HepG2 (cell line): ENCODE data around the gene MEX3C. TPM values are rescaled to one million over a fixed set of nuclear protein-coding genes. Genes with fewer than 3 reads are reported as not detected.

ENCODE experiments used
- ATAC-seq: fragments of 200-7000 bp; cut with Tn5 transposase; 3 replicates; pipeline ENCODE4 v1.9.1; 2020; ENCODE audit warnings: mild to moderate bottlenecking, moderate library complexity
- BruUV-seq: library from RNA; stranded (reverse); fragments of 400-500 nt; replicated peaks from 2 replicates; lab custom pipeline; 2021; lab: Mats Ljungman, UMichigan
- CTCF ChIA-PET: fragments of 300-600 bp; formaldehyde crosslinking; extraction: SDS; loops from one replicate; lab custom pipeline; 2021; ENCODE audit warnings: low total read pairs, inconsistent platforms, low intra/inter-chr PET ratio; lab: Yijun Ruan, JAX
- POLR2A ChIA-PET: fragments of 350-600 bp; sonication (Branson Sonifier 250); formaldehyde crosslinking; loops from one replicate; lab custom pipeline; 2020; ENCODE audit warnings: antibody characterized with exemption, inconsistent platforms; lab: Yijun Ruan, JAX
- DNase-seq: peaks from one replicate; pipeline ENCODE4 v3.0.0-alpha.2; 2015; ENCODE audit warnings: low spot score
- FAIRE-seq: peaks from 3 replicates; lab custom pipeline; 2011; peaks lifted over from hg19 to GRCh38; lab: Jason Lieb, UNC
- H2AFZ ChIP-seq: one replicate; pipeline ENCODE4 v1.6.1; 2011; ENCODE audit warnings: low read length, inconsistent platforms
- H3K27ac ChIP-seq: fragments of 300-600 bp; 3 replicates; pipeline ENCODE4 v1.8.0; 2011; ENCODE audit warnings: mixed run types, mild to moderate bottlenecking, mixed read lengths, low read length, inconsistent platforms; ENCODE audit not compliant: insufficient read depth; ENCODE audit errors: extremely low read length
- H3K27me3 ChIP-seq, 2 experiments: fragments of 200-600 bp in 1 of 2; 2 replicates in 1 of 2; 3 replicates in 1 of 2; pipeline versions ENCODE4 v1.6.0 to v1.8.0; 2011; ENCODE audit warnings: low read length in 2 of 2, mild to moderate bottlenecking in 2 of 2, moderate library complexity in 2 of 2, inconsistent platforms in 1 of 2; ENCODE audit not compliant: insufficient read depth in 2 of 2, control insufficient read depth in 1 of 2
- H3K36me3 ChIP-seq, 2 experiments: fragments of 200-600 bp in 1 of 2; replicated peaks in 1 of 2; 2 replicates in 1 of 2; 3 replicates in 1 of 2; pipeline versions ENCODE4 v1.5.1 to v1.8.0; 2011; ENCODE audit warnings: low read length in 2 of 2, inconsistent platforms in 1 of 2; ENCODE audit not compliant: insufficient read depth in 2 of 2, control insufficient read depth in 1 of 2
- H3K4me1 ChIP-seq: 2 replicates; pipeline ENCODE4 v1.5.1; 2012; ENCODE audit warnings: low read length, inconsistent platforms; ENCODE audit not compliant: insufficient read depth
- H3K4me2 ChIP-seq: 2 replicates; pipeline ENCODE4 v1.6.0; 2011; ENCODE audit warnings: low read depth, low read length, inconsistent platforms
- H3K4me3 ChIP-seq, 3 experiments: fragments of 200-600 bp in 1 of 3; sonication (generic), shearing (Covaris generic) in 1 of 3; replicated peaks in 1 of 3; 2 replicates each; pipeline ENCODE4 v1.5.1; 2011 to 2016; ENCODE audit warnings: low read length in 3 of 3, inconsistent platforms in 2 of 3, low read depth in 2 of 3, mild to moderate bottlenecking in 2 of 3, control low read depth in 1 of 3, mixed read lengths in 1 of 3; ENCODE audit not compliant: insufficient read depth in 1 of 3
- H3K79me2 ChIP-seq: one replicate; pipeline ENCODE4 v1.6.1; 2011; ENCODE audit warnings: low read length, inconsistent platforms; ENCODE audit not compliant: insufficient read depth
- H3K9ac ChIP-seq: 2 replicates; pipeline ENCODE4 v1.6.0; 2011; ENCODE audit warnings: mild to moderate bottlenecking, low read depth, low read length, inconsistent platforms; ENCODE audit not compliant: insufficient read depth
- H3K9me3 ChIP-seq: 2 replicates; pipeline ENCODE4 v1.5.1; 2012; ENCODE audit warnings: mild to moderate bottlenecking, low read length
- H4K20me1 ChIP-seq: 2 replicates; pipeline ENCODE4 v1.6.0; 2011; ENCODE audit warnings: inconsistent platforms, mild to moderate bottlenecking, low read length, moderate library complexity; ENCODE audit not compliant: insufficient read depth
- GABPB1 ChIP-seq: IDR thresholded peaks from 2 replicates; pipeline ENCODE4 v1.6.1; 2016; ENCODE audit warnings: mild to moderate bottlenecking, missing genetic modification reagents, moderate library complexity, missing compliant biosample characterization
- GATAD1 ChIP-seq: IDR thresholded peaks from 2 replicates; pipeline ENCODE4 v1.6.1; 2016; ENCODE audit warnings: missing genetic modification reagents, missing compliant biosample characterization
- ISL2 ChIP-seq: sonication (generic); formaldehyde crosslinking; IDR thresholded peaks from 2 replicates; pipeline ENCODE4 v1.5.0; 2020; ENCODE audit warnings: missing genetic modification reagents
- JARID2 ChIP-seq: sonication (generic); formaldehyde crosslinking; IDR thresholded peaks from 2 replicates; pipeline ENCODE4 v1.8.1; 2023; ENCODE audit warnings: missing genetic modification reagents, inconsistent platforms; ENCODE audit not compliant: insufficient replicate concordance
- KLF11 ChIP-seq: IDR thresholded peaks from 2 replicates; pipeline ENCODE4 v1.6.1; 2016; ENCODE audit warnings: missing compliant biosample characterization
- MEIS1 ChIP-seq: sonication (generic); formaldehyde crosslinking; IDR thresholded peaks from 2 replicates; pipeline ENCODE4 v1.9.0; 2021; ENCODE audit warnings: mild to moderate bottlenecking, missing genetic modification reagents, moderate library complexity, borderline replicate concordance
- MIER3 ChIP-seq: IDR thresholded peaks from 2 replicates; pipeline ENCODE4 v1.6.1; 2016; ENCODE audit warnings: missing compliant biosample characterization, borderline replicate concordance
- NFRKB ChIP-seq: fragments of 450-650 bp; IDR thresholded peaks from 2 replicates; pipeline ENCODE4 v1.6.1; 2017
- NR1H2 ChIP-seq: sonication (generic); formaldehyde crosslinking; IDR thresholded peaks from 2 replicates; pipeline ENCODE4 v1.8.1; 2022; ENCODE audit warnings: low read depth, missing genetic modification reagents, borderline replicate concordance
- POLR2G ChIP-seq: fragments of 200-400 bp; formaldehyde crosslinking; IDR thresholded peaks from 2 replicates; pipeline ENCODE4 v1.6.1; 2018; ENCODE audit warnings: mild to moderate bottlenecking, low read depth, low read length, moderate library complexity
- RFX1 ChIP-seq: fragments of 450-650 bp; IDR thresholded peaks from 2 replicates; pipeline ENCODE4 v1.6.1; 2017
- TARDBP ChIP-seq: sonication (generic); formaldehyde crosslinking; IDR thresholded peaks from 2 replicates; pipeline ENCODE4 v1.8.0; 2022; ENCODE audit warnings: mild to moderate bottlenecking, missing genetic modification reagents
- TEAD3 ChIP-seq: optimal IDR thresholded peaks from 2 replicates; pipeline ENCODE3; 2016; ENCODE audit warnings: borderline replicate concordance
- TSC22D2 ChIP-seq: sonication (generic); formaldehyde crosslinking; IDR thresholded peaks from 2 replicates; pipeline ENCODE4 v1.5.1; 2020; ENCODE audit warnings: missing genetic modification reagents, mild to moderate bottlenecking, borderline replicate concordance
- U2AF1 ChIP-seq: fragments of 200-400 bp; formaldehyde crosslinking; optimal IDR thresholded peaks from 2 replicates; pipeline ENCODE3; 2017; ENCODE audit warnings: mild to moderate bottlenecking, low read depth, low read length
- ZNF337 ChIP-seq: sonication (generic); formaldehyde crosslinking; IDR thresholded peaks from 2 replicates; pipeline ENCODE4 v1.5.1; 2020; ENCODE audit warnings: missing genetic modification reagents, low read depth, mild to moderate bottlenecking, borderline replicate concordance
- ZNF431 ChIP-seq: sonication (generic); formaldehyde crosslinking; IDR thresholded peaks from 2 replicates; pipeline ENCODE4 v1.9.0; 2022; ENCODE audit warnings: missing genetic modification reagents, low read depth, mild to moderate bottlenecking, borderline replicate concordance
- ZNF605 ChIP-seq: sonication (generic); formaldehyde crosslinking; IDR thresholded peaks from 2 replicates; pipeline ENCODE4 v1.8.0; 2022; ENCODE audit warnings: mild to moderate bottlenecking, missing genetic modification reagents
- ZNF607 ChIP-seq: sonication (generic); formaldehyde crosslinking; IDR thresholded peaks from 2 replicates; pipeline ENCODE4 v1.5.1; 2020; ENCODE audit warnings: missing genetic modification reagents, mild to moderate bottlenecking, borderline replicate concordance
- WGBS: methylation state at CpG from one replicate; pipeline ENCODE4 v1.1.6; 2017; ENCODE audit warnings: low lambda C conversion rate; 5-methylcytosine and 5-hydroxymethylcytosine counted together
- in situ Hi-C: cut with HindIII; loops from 2 replicates; pipeline ENCODE4 v1.10.0; 2017; ENCODE audit warnings: low pct_unique_long_range_greater_than_20kb; ENCODE audit not compliant: extremely low pct_ligation_motif_present
- intact Hi-C: fragments of 100-400 bp; cut with micrococcal nuclease; formaldehyde crosslinking; loops from one replicate; pipeline ENCODE4 v1.10.0; 2022; ENCODE audit not compliant: unreplicated experiment
- polyA plus RNA-seq, 8 experiments: library from polyadenylated mRNA; depleted of rRNA in 3 of 8; stranded (reverse) in 7 of 8; unstranded in 1 of 8; fragments of >200 nt; fragmentation: Illumina TruSeq in 4 of 8; extraction: Trizol in 4 of 8; gene quantifications; 2 replicates each; pipeline versions ENCODE4 v1.2.1 to v1.2.3, GENCODE V29; 2011 to 2016; ENCODE audit warnings: low read depth in 4 of 8, missing spikeins in 1 of 8, mixed read lengths in 1 of 8; ENCODE audit not compliant: insufficient read depth in 1 of 8
- total RNA-seq, 5 experiments: library from RNA; depleted of rRNA; stranded (reverse); fragments of >200 nt; fragmentation: Illumina TruSeq; extraction: Trizol; gene quantifications; 2 replicates each; pipeline ENCODE4 v1.2.3, GENCODE V29; 2016; ENCODE audit warnings: low read depth in 1 of 5
- TF ChIP-seq, protein P1 (sequence below): sonication (generic); formaldehyde crosslinking; IDR thresholded peaks from 2 replicates; pipeline ENCODE4 v1.5.0; 2020; ENCODE audit warnings: mild to moderate bottlenecking, missing genetic modification reagents
- TF ChIP-seq, protein P2 (sequence below): sonication (generic); formaldehyde crosslinking; IDR thresholded peaks from 2 replicates; pipeline ENCODE4 v1.5.0; 2020; ENCODE audit warnings: mild to moderate bottlenecking, missing genetic modification reagents, moderate library complexity
- TF ChIP-seq, protein P3 (sequence below): sonication (generic); formaldehyde crosslinking; IDR thresholded peaks from 2 replicates; pipeline ENCODE4 v1.8.1; 2023; ENCODE audit warnings: mild to moderate bottlenecking, missing genetic modification reagents

The MEX3C gene
- total and polyA plus RNA-seq, 2 of the 13 experiments (the other 11 are each of a cell fraction or from before 2014, with no cell fraction given), result 34.8 to 36.4 TPM

DNA sequence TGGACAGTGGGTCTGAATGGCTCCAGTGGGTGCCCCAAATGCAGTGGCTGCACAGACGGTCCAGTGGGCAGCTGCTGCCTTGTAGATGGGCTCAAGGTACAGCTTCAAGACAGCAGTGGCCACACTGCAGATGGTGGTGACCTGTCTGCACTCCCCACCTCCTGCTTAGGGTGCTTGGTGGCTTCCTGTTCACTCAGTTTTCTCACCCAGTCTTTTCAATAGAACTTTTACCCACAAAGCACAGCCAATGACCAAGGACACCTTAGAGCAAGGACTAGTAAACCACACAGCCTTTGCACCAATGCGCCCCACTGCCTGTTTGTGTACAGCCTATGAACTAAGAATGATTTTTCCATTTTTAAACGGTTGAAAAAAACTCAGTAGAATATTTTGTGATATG is 34.9 kb downstream of the MEX3C start (continued):
- TF ChIP-seq, protein P1, sequence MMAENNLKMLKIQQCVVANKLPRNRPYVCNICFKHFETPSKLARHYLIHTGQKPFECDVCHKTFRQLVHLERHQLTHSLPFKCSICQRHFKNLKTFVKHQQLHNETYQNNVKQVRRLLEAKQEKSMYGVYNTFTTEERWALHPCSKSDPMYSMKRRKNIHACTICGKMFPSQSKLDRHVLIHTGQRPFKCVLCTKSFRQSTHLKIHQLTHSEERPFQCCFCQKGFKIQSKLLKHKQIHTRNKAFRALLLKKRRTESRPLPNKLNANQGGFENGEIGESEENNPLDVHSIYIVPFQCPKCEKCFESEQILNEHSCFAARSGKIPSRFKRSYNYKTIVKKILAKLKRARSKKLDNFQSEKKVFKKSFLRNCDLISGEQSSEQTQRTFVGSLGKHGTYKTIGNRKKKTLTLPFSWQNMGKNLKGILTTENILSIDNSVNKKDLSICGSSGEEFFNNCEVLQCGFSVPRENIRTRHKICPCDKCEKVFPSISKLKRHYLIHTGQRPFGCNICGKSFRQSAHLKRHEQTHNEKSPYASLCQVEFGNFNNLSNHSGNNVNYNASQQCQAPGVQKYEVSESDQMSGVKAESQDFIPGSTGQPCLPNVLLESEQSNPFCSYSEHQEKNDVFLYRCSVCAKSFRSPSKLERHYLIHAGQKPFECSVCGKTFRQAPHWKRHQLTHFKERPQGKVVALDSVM (CRISPR knock-in tag), result no peak
- TF ChIP-seq ZNF607 (no peak), KLF11 (CRISPR knock-in tag) (no peak), U2AF1 (no peak), POLR2G (no peak)
- TF ChIP-seq, protein P2, sequence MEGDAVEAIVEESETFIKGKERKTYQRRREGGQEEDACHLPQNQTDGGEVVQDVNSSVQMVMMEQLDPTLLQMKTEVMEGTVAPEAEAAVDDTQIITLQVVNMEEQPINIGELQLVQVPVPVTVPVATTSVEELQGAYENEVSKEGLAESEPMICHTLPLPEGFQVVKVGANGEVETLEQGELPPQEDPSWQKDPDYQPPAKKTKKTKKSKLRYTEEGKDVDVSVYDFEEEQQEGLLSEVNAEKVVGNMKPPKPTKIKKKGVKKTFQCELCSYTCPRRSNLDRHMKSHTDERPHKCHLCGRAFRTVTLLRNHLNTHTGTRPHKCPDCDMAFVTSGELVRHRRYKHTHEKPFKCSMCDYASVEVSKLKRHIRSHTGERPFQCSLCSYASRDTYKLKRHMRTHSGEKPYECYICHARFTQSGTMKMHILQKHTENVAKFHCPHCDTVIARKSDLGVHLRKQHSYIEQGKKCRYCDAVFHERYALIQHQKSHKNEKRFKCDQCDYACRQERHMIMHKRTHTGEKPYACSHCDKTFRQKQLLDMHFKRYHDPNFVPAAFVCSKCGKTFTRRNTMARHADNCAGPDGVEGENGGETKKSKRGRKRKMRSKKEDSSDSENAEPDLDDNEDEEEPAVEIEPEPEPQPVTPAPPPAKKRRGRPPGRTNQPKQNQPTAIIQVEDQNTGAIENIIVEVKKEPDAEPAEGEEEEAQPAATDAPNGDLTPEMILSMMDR (CRISPR knock-in tag), result no peak
- TF ChIP-seq, protein P3, sequence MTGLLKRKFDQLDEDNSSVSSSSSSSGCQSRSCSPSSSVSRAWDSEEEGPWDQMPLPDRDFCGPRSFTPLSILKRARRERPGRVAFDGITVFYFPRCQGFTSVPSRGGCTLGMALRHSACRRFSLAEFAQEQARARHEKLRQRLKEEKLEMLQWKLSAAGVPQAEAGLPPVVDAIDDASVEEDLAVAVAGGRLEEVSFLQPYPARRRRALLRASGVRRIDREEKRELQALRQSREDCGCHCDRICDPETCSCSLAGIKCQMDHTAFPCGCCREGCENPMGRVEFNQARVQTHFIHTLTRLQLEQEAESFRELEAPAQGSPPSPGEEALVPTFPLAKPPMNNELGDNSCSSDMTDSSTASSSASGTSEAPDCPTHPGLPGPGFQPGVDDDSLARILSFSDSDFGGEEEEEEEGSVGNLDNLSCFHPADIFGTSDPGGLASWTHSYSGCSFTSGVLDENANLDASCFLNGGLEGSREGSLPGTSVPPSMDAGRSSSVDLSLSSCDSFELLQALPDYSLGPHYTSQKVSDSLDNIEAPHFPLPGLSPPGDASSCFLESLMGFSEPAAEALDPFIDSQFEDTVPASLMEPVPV (CRISPR knock-in tag), result no peak

DNA sequence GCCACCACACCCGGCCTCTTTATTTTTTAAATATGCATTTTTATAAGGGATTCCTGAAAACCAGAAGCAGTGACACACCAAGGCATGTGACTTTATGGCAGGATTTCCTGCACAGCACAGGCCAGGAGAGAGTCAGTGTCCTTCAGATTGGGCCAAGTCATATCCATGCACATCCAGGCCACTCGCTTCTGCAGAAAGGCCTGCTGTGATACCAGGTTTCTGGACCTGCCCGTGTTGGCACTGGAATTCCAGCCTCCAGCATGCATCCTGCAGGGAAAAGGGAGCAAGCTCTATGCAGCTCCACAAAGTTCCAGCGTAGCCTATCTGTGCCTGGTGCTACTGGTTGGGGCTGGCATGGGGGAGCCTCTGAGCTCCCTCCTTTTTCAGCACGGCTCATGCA is 36.8 kb downstream of the MEX3C start:
- DNase-seq (no peak), ATAC-seq (no peak), FAIRE-seq (no peak)
- CTCF ChIA-PET, result no interaction called here
- no peaks in the 10 kb centered on the region for H3K36me3 ChIP-seq
- H3K9ac ChIP-seq, result no peak overlapping the region
- no peak overlapping the region for H3K4me3 ChIP-seq
- no peak overlapping the region for H2AFZ ChIP-seq
- no peak overlapping the region for H3K27ac ChIP-seq
- H3K27me3 ChIP-seq, result no peaks in the 10 kb centered on the region
- WGBS, result 38% methylated on average over 2 of the region's 5 CpGs
- no peaks in the 10 kb centered on the region for H3K79me2 ChIP-seq
- intact Hi-C loops, result no loop called here
- BruUV-seq, result no TSS peak
- no peaks in the 10 kb centered on the region for H3K4me1 ChIP-seq
- H3K4me2 ChIP-seq, result no peak overlapping the region
- H4K20me1 ChIP-seq, result no peaks in the 10 kb centered on the region
- in situ Hi-C loops, result no loop called here
- POLR2A ChIA-PET, result no interaction called here
- H3K9me3 ChIP-seq, result no peaks in the 10 kb centered on the region
- TF ChIP-seq GATAD1 (no peak), GABPB1 (no peak), NFRKB (no peak), MIER3 (CRISPR knock-in tag) (no peak), TEAD3 (CRISPR knock-in tag) (no peak), TSC22D2 (CRISPR knock-in tag) (no peak), NR1H2 (CRISPR knock-in tag) (no peak), ZNF337 (CRISPR knock-in tag) (no peak), ZNF605 (CRISPR knock-in tag) (no peak), ISL2 (CRISPR knock-in tag) (no peak), JARID2 (CRISPR knock-in tag) (no peak), TARDBP (CRISPR knock-in tag) (no peak), ZNF431 (CRISPR knock-in tag) (no peak), MEIS1 (CRISPR knock-in tag) (no peak), RFX1 (no peak)
